ENCODE measurements around the gene TXNRD1. TPM values are rescaled to one million over a fixed set of nuclear protein-coding genes. Genes with fewer than 3 reads are reported as not detected.

TXNRD1 gene
- total and polyA plus RNA-seq, 9 donors = 30.2 to 44.2 (median 40.8) TPM

DNA sequence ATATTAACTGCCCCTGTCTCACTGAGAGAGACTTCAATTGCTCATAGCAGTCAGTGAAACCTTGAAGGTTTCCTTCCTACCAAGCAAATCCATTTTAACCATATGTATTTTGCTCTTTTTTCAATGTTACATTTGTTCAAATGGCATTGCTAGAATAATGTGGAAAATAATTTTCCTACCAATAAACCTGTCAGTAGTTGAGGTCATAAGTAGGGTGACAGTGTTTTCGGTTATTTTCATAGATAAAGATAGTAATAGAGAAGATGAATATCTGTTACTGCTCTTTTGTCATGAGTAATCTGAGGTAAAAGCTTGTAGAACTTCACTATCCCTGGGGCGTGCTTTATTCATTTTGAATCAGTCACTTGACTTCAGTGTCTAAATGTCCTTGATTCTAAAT is 120.5 kb downstream of the TXNRD1 start:
- peaks cover 27% of the 10 kb centered on the region for H3K36me3 ChIP-seq (ENCODE audit: control insufficient read depth, insufficient read depth, low read length)
- no peak overlapping the region for H3K27ac ChIP-seq (ENCODE audit: low read length)
- WGBS (ENCODE audit: insufficient coverage) = no CpG with 5 or more reads among the region's 2 CpGs
- DNase-seq = no peak
- H3K4me1 ChIP-seq (ENCODE audit: control insufficient read depth, insufficient read depth, low read length) = no peaks in the 10 kb centered on the region
- H3K27me3 ChIP-seq (ENCODE audit: control insufficient read depth, insufficient read depth, low read length) = no peaks in the 10 kb centered on the region
- no peaks in the 10 kb centered on the region for H3K9me3 ChIP-seq (replicated peaks; ENCODE audit: control insufficient read depth, low read depth, low read length)
- H3K4me3 ChIP-seq (ENCODE audit: low read length) = no peak overlapping the region

DNA sequence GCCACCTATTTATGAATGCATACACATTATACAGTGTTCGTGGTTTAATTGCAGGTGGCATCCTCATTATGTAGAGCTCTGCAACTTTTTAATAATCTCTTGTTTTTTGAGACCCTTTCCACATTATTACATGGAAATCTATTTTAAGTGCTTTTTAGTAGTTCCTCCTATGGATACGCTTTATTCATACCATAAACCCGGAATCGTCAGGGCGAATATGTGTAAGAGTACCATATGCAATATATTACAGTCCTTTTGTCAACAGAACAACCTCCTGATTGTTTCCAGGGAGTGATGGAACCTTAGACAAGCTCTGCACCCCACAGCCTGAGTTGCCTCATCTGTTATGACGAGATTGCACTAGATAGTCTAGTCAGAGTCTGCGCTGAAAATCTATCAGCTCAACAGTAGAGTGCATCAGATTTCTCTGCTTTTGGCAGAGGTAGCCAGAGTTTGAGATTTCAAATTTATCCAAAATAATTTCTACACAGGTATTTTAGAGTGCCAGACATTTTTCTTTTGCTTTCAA is 121.5 kb downstream of the TXNRD1 start:
- Histone ChIP-seq H3K4me1 (ENCODE audit: control insufficient read depth, insufficient read depth, low read length) (no peaks in the 10 kb centered on the region), H3K27me3 (ENCODE audit: control insufficient read depth, insufficient read depth, low read length) (no peaks in the 10 kb centered on the region), H3K36me3 (ENCODE audit: control insufficient read depth, insufficient read depth, low read length) (peaks cover 37% of the 10 kb centered on the region), H3K27ac (ENCODE audit: low read length) (no peak overlapping the region), H3K4me3 (ENCODE audit: low read length) (no peak overlapping the region), H3K9me3 (replicated peaks; ENCODE audit: control insufficient read depth, low read depth, low read length) (no peaks in the 10 kb centered on the region)
- no peak for DNase-seq
- no CpG with 5 or more reads among the region's 7 CpGs for WGBS (ENCODE audit: insufficient coverage)

DNA sequence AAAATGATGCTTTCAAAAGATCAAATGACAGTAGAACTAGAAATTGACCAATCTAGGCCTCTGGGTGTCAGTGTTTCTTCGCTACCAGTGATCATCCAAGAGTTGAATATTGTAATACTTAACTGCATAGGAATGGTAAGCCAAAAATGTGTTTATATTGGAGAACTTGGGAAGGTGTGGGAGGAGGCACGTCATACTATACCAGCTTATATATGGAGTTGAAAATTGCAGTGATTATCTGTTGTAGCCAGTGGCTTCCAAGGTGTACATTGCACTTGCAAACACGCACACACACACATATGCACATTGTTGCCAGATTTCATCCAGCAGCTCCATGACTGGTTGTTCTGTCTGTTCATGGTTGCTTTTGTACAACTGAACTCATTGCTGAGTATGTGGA is 124.1 kb downstream of the TXNRD1 start:
- Histone ChIP-seq H3K4me3 (ENCODE audit: low read length) (no peak overlapping the region), H3K27ac (ENCODE audit: low read length) (peak overlapping the region; percentile 20), H3K36me3 (ENCODE audit: control insufficient read depth, insufficient read depth, low read length) (peaks cover 46% of the 10 kb centered on the region), H3K27me3 (ENCODE audit: control insufficient read depth, insufficient read depth, low read length) (no peaks in the 10 kb centered on the region), H3K4me1 (ENCODE audit: control insufficient read depth, insufficient read depth, low read length) (no peaks in the 10 kb centered on the region), H3K9me3 (replicated peaks; ENCODE audit: control insufficient read depth, low read depth, low read length) (no peaks in the 10 kb centered on the region)
- peak; percentile 26 for DNase-seq
- WGBS (ENCODE audit: insufficient coverage) = no CpG with 5 or more reads among the region's 3 CpGs

DNA sequence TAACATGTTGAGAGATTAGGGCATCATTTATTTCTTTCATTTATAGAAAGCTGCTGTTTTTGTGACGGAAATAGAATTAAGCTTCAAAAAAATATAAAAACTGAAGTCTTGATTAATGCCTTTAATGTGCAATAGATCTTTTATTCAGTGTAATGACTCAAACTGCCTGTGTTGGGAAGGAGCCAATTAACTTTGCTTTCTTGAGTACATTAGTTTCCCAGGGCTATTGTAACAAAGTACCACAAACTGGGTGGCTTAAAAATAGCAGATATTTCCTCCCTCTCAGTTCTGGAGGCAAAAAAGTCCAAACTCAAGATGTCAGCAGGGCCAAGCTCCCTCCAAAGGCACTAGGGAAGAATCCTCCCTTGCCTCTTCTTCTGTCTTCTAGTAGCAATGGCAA is 124.6 kb downstream of the TXNRD1 start:
- Histone ChIP-seq H3K36me3 (ENCODE audit: control insufficient read depth, insufficient read depth, low read length) (peaks cover 44% of the 10 kb centered on the region), H3K27me3 (ENCODE audit: control insufficient read depth, insufficient read depth, low read length) (no peaks in the 10 kb centered on the region), H3K27ac (ENCODE audit: low read length) (no peak overlapping the region), H3K4me1 (ENCODE audit: control insufficient read depth, insufficient read depth, low read length) (no peaks in the 10 kb centered on the region), H3K9me3 (replicated peaks; ENCODE audit: control insufficient read depth, low read depth, low read length) (no peaks in the 10 kb centered on the region), H3K4me3 (ENCODE audit: low read length) (no peak overlapping the region)
- no CpG with 5 or more reads among the region's 1 CpG for WGBS (ENCODE audit: insufficient coverage)
- DNase-seq = peak; percentile 47

DNA sequence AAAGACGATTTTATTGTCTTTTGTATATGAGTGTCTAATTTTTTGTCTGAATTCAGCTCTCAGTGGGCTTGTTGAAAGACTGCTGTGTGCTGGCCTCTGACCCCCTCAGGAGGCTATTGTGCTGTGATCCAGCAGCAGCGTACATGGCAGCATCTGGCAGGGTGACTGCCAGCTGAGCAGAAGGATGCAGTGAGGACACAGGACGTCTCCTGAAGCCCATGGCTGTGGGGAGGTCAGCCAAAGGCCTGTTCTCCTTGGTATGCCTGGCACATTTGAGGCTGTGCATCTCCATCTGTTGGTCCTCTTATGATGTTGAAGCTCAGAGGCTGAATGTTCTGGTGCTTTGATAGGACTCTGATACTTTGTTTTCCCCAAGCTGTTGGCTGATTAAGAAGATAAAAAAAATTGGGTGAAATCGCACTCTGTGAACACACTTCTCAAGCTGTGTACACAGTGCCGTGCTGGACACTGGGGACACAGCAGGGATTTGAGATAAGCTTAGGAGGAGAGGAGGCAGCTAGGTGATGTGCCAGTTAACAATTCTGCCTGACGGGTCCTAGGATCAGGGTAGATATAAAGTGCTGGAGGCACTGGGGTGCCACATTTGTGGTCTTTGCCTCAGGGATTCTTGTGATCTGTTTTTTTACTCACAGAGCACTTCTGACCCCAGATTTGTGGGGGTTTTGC is 125.5 kb downstream of the TXNRD1 start:
- H3K27ac ChIP-seq (ENCODE audit: low read length) = no peak overlapping the region
- H3K4me3 ChIP-seq (ENCODE audit: low read length) = no peak overlapping the region
- DNase-seq = peak; percentile 8
- H3K36me3 ChIP-seq (ENCODE audit: control insufficient read depth, insufficient read depth, low read length) = peaks cover 44% of the 10 kb centered on the region
- no peaks in the 10 kb centered on the region for H3K4me1 ChIP-seq (ENCODE audit: control insufficient read depth, insufficient read depth, low read length)
- no peaks in the 10 kb centered on the region for H3K9me3 ChIP-seq (replicated peaks; ENCODE audit: control insufficient read depth, low read depth, low read length)
- 92% methylated on average over 3 of the region's 6 CpGs for WGBS (ENCODE audit: insufficient coverage)
- no peaks in the 10 kb centered on the region for H3K27me3 ChIP-seq (ENCODE audit: control insufficient read depth, insufficient read depth, low read length)

DNA sequence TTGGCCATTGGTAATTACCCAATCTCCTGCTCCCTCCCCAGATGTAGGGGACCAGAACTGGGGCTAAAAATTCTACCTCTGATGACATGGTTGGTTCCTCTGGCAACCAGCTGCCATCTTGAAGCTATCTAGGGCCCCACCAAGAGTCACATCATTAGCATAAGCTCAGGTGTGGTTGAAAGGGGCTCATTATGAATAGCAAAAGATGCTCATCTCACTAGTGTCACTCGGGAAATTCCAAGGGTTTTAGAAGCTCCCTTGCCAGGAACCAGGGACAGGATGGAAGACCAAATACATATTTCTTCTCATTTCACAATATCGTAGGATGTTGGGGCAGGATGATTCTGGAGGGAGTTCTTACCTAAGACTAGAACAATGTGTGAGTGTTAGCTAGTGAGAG is 126.6 kb downstream of the TXNRD1 start:
- no peak for DNase-seq
- peaks cover 43% of the 10 kb centered on the region for H3K36me3 ChIP-seq (ENCODE audit: control insufficient read depth, insufficient read depth, low read length)
- H3K9me3 ChIP-seq (replicated peaks; ENCODE audit: control insufficient read depth, low read depth, low read length) = no peaks in the 10 kb centered on the region
- H3K27me3 ChIP-seq (ENCODE audit: control insufficient read depth, insufficient read depth, low read length) = no peaks in the 10 kb centered on the region
- no peaks in the 10 kb centered on the region for H3K4me1 ChIP-seq (ENCODE audit: control insufficient read depth, insufficient read depth, low read length)
- no peak overlapping the region for H3K27ac ChIP-seq (ENCODE audit: low read length)
- no CpG with 5 or more reads among the region's 2 CpGs for WGBS (ENCODE audit: insufficient coverage)
- H3K4me3 ChIP-seq (ENCODE audit: low read length) = no peak overlapping the region

DNA sequence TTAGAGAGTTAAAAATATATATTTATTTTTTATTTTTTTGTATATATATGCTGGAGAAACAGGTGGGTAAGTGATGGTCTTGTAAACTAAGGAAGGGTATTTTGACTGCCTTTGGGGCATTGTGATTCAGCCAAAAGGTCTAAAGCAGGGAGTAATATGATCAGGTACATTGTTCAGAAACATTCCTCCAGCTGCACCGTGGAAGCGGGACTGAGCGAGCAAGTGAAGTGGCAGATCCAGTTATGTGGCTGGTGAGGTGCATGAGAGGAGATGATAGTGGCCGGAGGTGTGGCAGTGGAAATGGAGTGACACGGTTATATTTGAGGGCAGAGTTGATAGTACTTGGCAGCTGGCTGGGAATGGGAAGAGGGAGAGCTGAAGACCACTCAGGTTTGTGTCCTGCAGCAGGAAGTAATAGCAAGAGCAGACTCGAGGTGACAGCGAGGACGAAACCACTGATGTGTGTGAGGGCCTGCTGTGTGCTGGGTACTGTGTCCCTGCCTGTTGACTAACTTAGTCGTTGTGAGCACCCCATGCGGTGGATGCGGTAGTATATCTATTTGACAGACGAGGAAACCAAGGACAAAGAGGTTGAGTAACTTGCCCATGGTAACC is 127.2 kb downstream of the TXNRD1 start:
- Histone ChIP-seq H3K27me3 (ENCODE audit: control insufficient read depth, insufficient read depth, low read length) (no peaks in the 10 kb centered on the region), H3K27ac (ENCODE audit: low read length) (no peak overlapping the region), H3K36me3 (ENCODE audit: control insufficient read depth, insufficient read depth, low read length) (peaks cover 41% of the 10 kb centered on the region), H3K9me3 (replicated peaks; ENCODE audit: control insufficient read depth, low read depth, low read length) (no peaks in the 10 kb centered on the region), H3K4me3 (ENCODE audit: low read length) (no peak overlapping the region), H3K4me1 (ENCODE audit: control insufficient read depth, insufficient read depth, low read length) (no peaks in the 10 kb centered on the region)
- whole genome bisulfite sequencing (ENCODE audit: insufficient coverage) = 92% methylated on average over 10 of the region's 12 CpGs
- no peak for DNase-seq

DNA sequence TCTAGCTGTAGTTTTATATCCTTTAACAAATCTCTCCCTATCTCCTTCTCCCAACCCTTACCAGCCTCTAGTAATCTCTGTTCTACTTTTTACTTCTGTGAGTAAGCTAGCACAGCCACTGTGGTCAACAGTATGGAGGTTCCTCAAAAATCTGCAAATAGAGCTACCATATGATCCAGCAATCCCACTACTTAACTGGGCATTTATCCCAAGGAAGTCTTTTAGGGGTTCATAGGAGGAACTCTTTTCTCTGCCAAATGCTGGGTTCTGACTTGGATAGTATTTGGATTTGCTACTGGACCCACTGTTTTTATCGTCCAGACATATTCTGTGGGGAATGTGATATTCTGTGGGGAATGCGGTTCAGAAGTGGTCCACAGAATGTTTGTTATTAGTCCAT is 129.1 kb downstream of the TXNRD1 start:
- Histone ChIP-seq H3K9me3 (replicated peaks; ENCODE audit: control insufficient read depth, low read depth, low read length) (no peaks in the 10 kb centered on the region), H3K4me1 (ENCODE audit: control insufficient read depth, insufficient read depth, low read length) (no peaks in the 10 kb centered on the region), H3K4me3 (ENCODE audit: low read length) (no peak overlapping the region), H3K27ac (ENCODE audit: low read length) (no peak overlapping the region), H3K36me3 (ENCODE audit: control insufficient read depth, insufficient read depth, low read length) (peaks cover 41% of the 10 kb centered on the region), H3K27me3 (ENCODE audit: control insufficient read depth, insufficient read depth, low read length) (no peaks in the 10 kb centered on the region)
- WGBS (ENCODE audit: insufficient coverage) = no CpG with 5 or more reads among the region's 2 CpGs
- DNase-seq = no peak

DNA sequence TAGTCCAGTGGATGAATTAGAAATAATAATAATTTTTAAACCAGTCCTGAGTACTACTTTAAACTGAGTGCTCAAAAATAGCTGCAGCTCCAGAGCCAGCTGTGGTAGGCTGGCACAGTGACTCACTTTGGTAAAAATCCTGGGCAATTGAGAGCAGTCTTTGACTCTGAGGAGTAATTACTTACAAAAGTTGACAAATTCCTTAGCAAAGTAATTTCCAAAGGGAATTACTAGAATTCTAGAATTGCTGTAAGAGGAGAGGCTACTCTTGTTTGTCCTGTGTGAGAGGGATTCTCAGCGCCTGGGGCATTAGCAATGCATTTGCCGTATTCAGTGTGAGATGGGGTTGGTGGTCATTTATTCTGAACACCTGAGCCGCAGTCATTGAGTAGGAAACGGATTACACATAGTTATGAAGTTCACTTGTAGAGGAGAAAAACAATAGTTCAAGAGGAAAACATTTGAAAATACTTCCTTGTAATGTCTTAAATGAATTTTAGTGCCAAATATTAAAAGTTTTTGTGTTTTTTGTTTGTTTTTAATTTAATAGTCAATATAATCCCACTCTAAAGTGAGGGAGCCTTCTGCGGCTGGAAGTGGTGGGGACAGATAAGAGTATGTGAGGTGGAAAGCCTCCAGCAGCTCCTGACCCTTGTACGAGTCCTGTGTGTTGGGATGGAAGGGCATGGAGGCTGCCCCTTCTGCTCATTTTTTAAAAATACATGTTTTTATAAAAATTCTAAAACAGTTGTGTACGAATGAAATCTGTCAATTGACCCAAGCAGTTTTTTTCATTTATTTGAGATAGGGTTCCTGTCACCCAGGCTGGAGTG is 129.9 kb downstream of the TXNRD1 start:
- Histone ChIP-seq H3K36me3 (ENCODE audit: control insufficient read depth, insufficient read depth, low read length) (peaks cover 40% of the 10 kb centered on the region), H3K27me3 (ENCODE audit: control insufficient read depth, insufficient read depth, low read length) (no peaks in the 10 kb centered on the region), H3K4me1 (ENCODE audit: control insufficient read depth, insufficient read depth, low read length) (no peaks in the 10 kb centered on the region), H3K9me3 (replicated peaks; ENCODE audit: control insufficient read depth, low read depth, low read length) (no peaks in the 10 kb centered on the region), H3K27ac (ENCODE audit: low read length) (no peak overlapping the region), H3K4me3 (ENCODE audit: low read length) (no peak overlapping the region)
- DNase-seq = no peak
- WGBS (ENCODE audit: insufficient coverage) = 90% methylated on average over 2 of the region's 7 CpGs

Data from muscle of leg (tissue), 11 donors.